H1 (cell line): ENCODE data around the gene MINDY1. TPM values are rescaled to one million over a fixed set of nuclear protein-coding genes. Genes with fewer than 3 reads are reported as not detected.

Experiments
- CTCF ChIA-PET: fragments of 300-600 bp; sonication (Branson Sonifier 250); formaldehyde crosslinking; loops from one replicate; lab custom pipeline; 2021; ENCODE audit not compliant: partially characterized antibody; lab: Charles Lee
- POLR2A ChIA-PET: fragments of 300-600 bp; sonication (Branson Sonifier 250); formaldehyde crosslinking; loops from one replicate; lab custom pipeline; 2021; ENCODE audit warnings: inconsistent platforms; ENCODE audit not compliant: partially characterized antibody; lab: Charles Lee
- DNase-seq, 2 experiments: peaks; one replicate each; pipeline versions ENCODE4 v3.0.0 to v3.0.0-alpha.2; 2010 to 2022; ENCODE audit warnings: low spot score in 2 of 2, low read depth in 1 of 2, mixed read lengths in 1 of 2
- FAIRE-seq: peaks from 2 replicates; lab custom pipeline; 2011; peaks lifted over from hg19 to GRCh38; lab: Jason Lieb, UNC
- H2AFZ ChIP-seq: 2 replicates; pipeline ENCODE4 v1.8.1; 2012; ENCODE audit warnings: low read length, inconsistent platforms
- H2AK5ac ChIP-seq: 2 replicates; pipeline ENCODE4 v1.6.1; 2013; ENCODE audit warnings: low read depth, low read length
- H2BK120ac ChIP-seq: replicated peaks from 2 replicates; pipeline ENCODE3; 2013; ENCODE audit warnings: low read depth, low read length, inconsistent platforms
- H2BK12ac ChIP-seq: 2 replicates; pipeline ENCODE4 v1.6.1; 2013; ENCODE audit warnings: low read depth, low read length
- H2BK15ac ChIP-seq: 2 replicates; pipeline ENCODE4 v1.6.1; 2013; ENCODE audit warnings: low read length
- H2BK20ac ChIP-seq: 2 replicates; pipeline ENCODE4 v1.6.1; 2013; ENCODE audit warnings: low read length
- H2BK5ac ChIP-seq: 2 replicates; pipeline ENCODE4 v1.6.1; 2013; ENCODE audit warnings: low read depth, low read length
- H3K14ac ChIP-seq: 2 replicates; pipeline ENCODE4 v1.6.1; 2013; ENCODE audit warnings: inconsistent platforms; ENCODE audit not compliant: insufficient read length
- H3K18ac ChIP-seq: 2 replicates; pipeline ENCODE4 v1.6.1; 2013; ENCODE audit warnings: low read length; ENCODE audit errors: extremely low read depth
- H3K23ac ChIP-seq: 2 replicates; pipeline ENCODE4 v1.6.1; 2013; ENCODE audit warnings: inconsistent platforms; ENCODE audit not compliant: insufficient read length
- H3K23me2 ChIP-seq: 2 replicates; pipeline ENCODE4 v1.6.1; 2013; ENCODE audit warnings: low read depth, low read length
- H3K27ac ChIP-seq: 2 replicates; pipeline ENCODE4 v1.6.1; 2011; ENCODE audit warnings: low read depth, low read length, inconsistent platforms
- H3K27me3 ChIP-seq, 4 experiments: replicated peaks in 1 of 4; 1 replicate in 1 of 4; 2 replicates in 3 of 4; pipeline versions ENCODE4 v1.6.1 to v1.8.1; 2011 to 2013; ENCODE audit warnings: low read length in 3 of 4, mild to moderate bottlenecking in 3 of 4, inconsistent platforms in 2 of 4, mixed read lengths in 2 of 4, moderate library complexity in 1 of 4; ENCODE audit not compliant: control insufficient read depth in 3 of 4, insufficient read depth in 3 of 4; ENCODE audit errors: extremely low read depth in 1 of 4
- H3K36me3 ChIP-seq, 4 experiments: 2 replicates each; pipeline versions ENCODE4 v1.6.1 to v1.8.1; 2011 to 2013; ENCODE audit warnings: mild to moderate bottlenecking in 4 of 4, low read length in 3 of 4, moderate library complexity in 2 of 4, control low read depth in 1 of 4, inconsistent platforms in 1 of 4; ENCODE audit not compliant: insufficient read depth in 4 of 4, control insufficient read depth in 2 of 4
- H3K4ac ChIP-seq: replicated peaks from 2 replicates; pipeline ENCODE3; 2013; ENCODE audit warnings: low read length, low read depth, mixed read lengths, inconsistent platforms; ENCODE audit not compliant: insufficient read length
- H3K4me1 ChIP-seq, 4 experiments: replicated peaks in 1 of 4; 1 replicate in 1 of 4; 2 replicates in 3 of 4; pipeline versions ENCODE4 v1.6.1 to v1.8.1; 2011 to 2013; ENCODE audit warnings: low read length in 3 of 4, inconsistent platforms in 2 of 4, mixed read lengths in 1 of 4; ENCODE audit not compliant: insufficient read depth in 4 of 4, control insufficient read depth in 3 of 4
- H3K4me2 ChIP-seq, 2 experiments: 2 replicates each; pipeline versions ENCODE4 v1.6.1 to v1.8.1; 2011 to 2013; ENCODE audit warnings: low read depth in 2 of 2, low read length in 2 of 2, control low read depth in 1 of 2, inconsistent platforms in 1 of 2, mild to moderate bottlenecking in 1 of 2; ENCODE audit not compliant: insufficient read depth in 1 of 2
- H3K4me3 ChIP-seq, 4 experiments: fragments of 200-600, 300-600 bp in 1 of 4; sonication (generic), shearing (Covaris generic), sonication (Bioruptor Twin) in 1 of 4; 2 replicates each; pipeline versions ENCODE4 v1.5.1 to v1.8.1; 2011 to 2016; ENCODE audit warnings: low read length in 4 of 4, low read depth in 3 of 4, control low read depth in 2 of 4, inconsistent platforms in 2 of 4, mild to moderate bottlenecking in 2 of 4, mixed read lengths in 1 of 4, moderate library complexity in 1 of 4; ENCODE audit not compliant: insufficient read depth in 2 of 4; ENCODE audit errors: extremely low read depth in 1 of 4
- H3K56ac ChIP-seq: replicated peaks from 2 replicates; pipeline ENCODE3; 2013; ENCODE audit warnings: low read depth, mild to moderate bottlenecking, mixed read lengths, low read length, inconsistent platforms; ENCODE audit not compliant: insufficient read length
- H3K79me1 ChIP-seq: 2 replicates; pipeline ENCODE4 v1.6.1; 2013; ENCODE audit warnings: low read depth, low read length, control low read depth
- H3K79me2 ChIP-seq, 2 experiments: 2 replicates each; pipeline versions ENCODE4 v1.6.1 to v1.8.1; 2012 to 2013; ENCODE audit warnings: low read length in 2 of 2, mild to moderate bottlenecking in 2 of 2, inconsistent platforms in 1 of 2; ENCODE audit not compliant: insufficient read depth in 2 of 2, control insufficient read depth in 1 of 2
- H3K9ac ChIP-seq, 4 experiments: replicated peaks in 1 of 4; 1 replicate in 1 of 4; 2 replicates in 3 of 4; pipeline versions ENCODE4 v1.6.1 to v1.8.1; 2011 to 2013; ENCODE audit warnings: low read depth in 3 of 4, low read length in 3 of 4, control low read depth in 2 of 4, mild to moderate bottlenecking in 2 of 4, moderate library complexity in 2 of 4, inconsistent platforms in 1 of 4; ENCODE audit errors: extremely low read depth in 1 of 4
- H3K9me3 ChIP-seq, 2 experiments: 2 replicates each; pipeline versions ENCODE4 v1.6.1 to v1.8.1; 2012 to 2013; ENCODE audit warnings: mild to moderate bottlenecking in 2 of 2, moderate library complexity in 2 of 2, control low read depth in 1 of 2, inconsistent platforms in 1 of 2, low read depth in 1 of 2, low read length in 1 of 2, mixed read lengths in 1 of 2; ENCODE audit not compliant: insufficient read depth in 2 of 2
- H4K20me1 ChIP-seq, 2 experiments: replicated peaks in 1 of 2; 2 replicates each; pipeline versions ENCODE3 to v1.8.1; 2011 to 2013; ENCODE audit warnings: inconsistent platforms in 2 of 2, low read length in 2 of 2, mild to moderate bottlenecking in 1 of 2; ENCODE audit not compliant: insufficient read depth in 2 of 2, control insufficient read depth in 1 of 2
- H4K5ac ChIP-seq: 2 replicates; pipeline ENCODE4 v1.6.1; 2013; ENCODE audit warnings: low read length, low read depth, mixed read lengths, inconsistent platforms; ENCODE audit not compliant: insufficient read length
- H4K8ac ChIP-seq: 2 replicates; pipeline ENCODE4 v1.8.0; 2013; ENCODE audit warnings: mild to moderate bottlenecking, moderate library complexity, low read length, inconsistent platforms; ENCODE audit not compliant: insufficient read depth; ENCODE audit errors: extremely low read depth
- H4K91ac ChIP-seq: replicated peaks from 2 replicates; pipeline ENCODE3; 2013; ENCODE audit warnings: low read length, mixed read lengths, inconsistent platforms; ENCODE audit not compliant: insufficient read length
- BACH1 ChIP-seq: IDR thresholded peaks from 2 replicates; pipeline ENCODE4 v1.6.1; 2012; ENCODE audit warnings: low read length, improper control_type of control experiment
- EP300 ChIP-seq, 2 experiments: IDR thresholded peaks; 1 replicate in 1 of 2; 2 replicates in 1 of 2; pipeline ENCODE4 v1.6.1; 2011 to 2012; ENCODE audit warnings: low read depth in 2 of 2, low read length in 2 of 2, mild to moderate bottlenecking in 2 of 2, borderline replicate concordance in 1 of 2, inconsistent platforms in 1 of 2, moderate library complexity in 1 of 2
- HDAC6 ChIP-seq: IDR thresholded peaks from one replicate; pipeline ENCODE4 v1.7.1; 2012; ENCODE audit warnings: low read depth, mild to moderate bottlenecking, inconsistent platforms, low read length, moderate library complexity
- JUND ChIP-seq: IDR thresholded peaks from 2 replicates; pipeline ENCODE4 v1.6.1; 2011; ENCODE audit warnings: mild to moderate bottlenecking, improper control_type of control experiment, low read length
- KDM1A ChIP-seq: fragments of 200-600, 300-600 bp; sonication (generic); IDR thresholded peaks from 2 replicates; pipeline ENCODE4 v1.7.1; 2016; ENCODE audit warnings: mild to moderate bottlenecking, low read length, borderline replicate concordance
- KDM5A ChIP-seq: fragments of 200-600 bp; IDR thresholded peaks from 2 replicates; pipeline ENCODE4 v1.7.1; 2012; ENCODE audit warnings: mild to moderate bottlenecking, low read length, inconsistent platforms, mixed read lengths
- WGBS, 2 experiments: shearing (Covaris generic) in 1 of 2; methylation state at CpG; one replicate each; pipeline versions ENCODE4 v1.1.6 to v1.1.7; 2013 to 2015; ENCODE audit warnings: low lambda C conversion rate in 2 of 2, mixed read lengths in 2 of 2, inconsistent platforms in 1 of 2, low coverage in 1 of 2, missing lambda C conversion rate in 1 of 2; ENCODE audit not compliant: insufficient replicate concordance in 2 of 2, insufficient coverage in 1 of 2, insufficient read length in 1 of 2; ENCODE audit errors: extremely low coverage in 1 of 2, missing lambda C conversion rate in 1 of 2; 5-methylcytosine and 5-hydroxymethylcytosine counted together
- polyA plus RNA-seq, 7 experiments: library from polyadenylated mRNA; depleted of rRNA in 3 of 7; stranded (reverse) in 5 of 7; unstranded in 2 of 7; fragments of >200 nt in 5 of 7; fragments of 200-250 nt in 2 of 7; gene quantifications; 1 replicate in 5 of 7; 2 replicates in 1 of 7; 4 replicates in 1 of 7; pipeline versions ENCODE4 v1.2.1 to v1.2.3, GENCODE V29; 2011 to 2013; ENCODE audit warnings: missing spikeins in 2 of 7, mixed read lengths in 2 of 7
- total RNA-seq: library from RNA; stranded (reverse); fragmentation: NEBNext Ultra II Directional; extraction: Animal tissue kit (Norgen Biotek cat#: 25700); gene quantifications from 2 replicates; pipeline ENCODE4 v1.2.1, GENCODE V29; 2021
- TF ChIP-seq, protein P1 (sequence below), 3 experiments: IDR thresholded peaks; 1 replicate in 2 of 3; 2 replicates in 1 of 3; pipeline versions ENCODE4 v1.5.1 to v1.6.1; 2011; ENCODE audit warnings: low read length in 3 of 3, mild to moderate bottlenecking in 3 of 3, inconsistent platforms in 2 of 3, low read depth in 1 of 3, moderate library complexity in 1 of 3; ENCODE audit not compliant: insufficient read depth in 1 of 3; ENCODE audit errors: control extremely low read depth in 1 of 3

MINDY1 gene
- total and polyA plus RNA-seq, 2 of the 8 experiments (the other 6 are each of a cell fraction or from before 2014, with no cell fraction given): 10.3 to 11.4 TPM

DNA sequence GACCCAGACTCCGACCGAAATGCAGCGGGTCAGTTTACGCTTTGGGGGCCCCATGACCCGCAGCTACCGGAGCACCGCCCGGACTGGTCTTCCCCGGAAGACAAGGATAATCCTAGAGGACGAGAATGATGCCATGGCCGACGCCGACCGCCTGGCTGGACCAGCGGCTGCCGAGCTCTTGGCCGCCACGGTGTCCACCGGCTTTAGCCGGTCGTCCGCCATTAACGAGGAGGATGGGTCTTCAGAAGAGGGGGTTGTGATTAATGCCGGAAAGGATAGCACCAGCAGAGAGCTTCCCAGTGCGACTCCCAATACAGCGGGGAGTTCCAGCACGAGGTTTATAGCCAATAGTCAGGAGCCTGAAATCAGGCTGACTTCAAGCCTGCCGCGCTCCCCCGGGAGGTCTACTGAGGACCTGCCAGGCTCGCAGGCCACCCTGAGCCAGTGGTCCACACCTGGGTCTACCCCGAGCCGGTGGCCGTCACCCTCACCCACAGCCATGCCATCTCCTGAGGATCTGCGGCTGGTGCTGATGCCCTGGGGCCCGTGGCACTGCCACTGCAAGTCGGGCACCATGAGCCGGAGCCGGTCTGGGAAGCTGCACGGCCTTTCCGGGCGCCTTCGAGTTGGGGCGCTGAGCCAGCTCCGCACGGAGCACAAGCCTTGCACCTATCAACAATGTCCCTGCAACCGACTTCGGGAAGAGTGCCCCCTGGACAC is 41.4 kb upstream of the MINDY1 start:
- POLR2A ChIA-PET: interaction anchor here (0.7 to 7.7 kb wide), 19 partner anchors 11 to 233 kb away, joined by 3 to 107 read pairs (median 5); partner anchors contain the start of genes ANXA9, BNIPL, CDC42SE1 and GABPB2
- TF ChIP-seq, protein P1, sequence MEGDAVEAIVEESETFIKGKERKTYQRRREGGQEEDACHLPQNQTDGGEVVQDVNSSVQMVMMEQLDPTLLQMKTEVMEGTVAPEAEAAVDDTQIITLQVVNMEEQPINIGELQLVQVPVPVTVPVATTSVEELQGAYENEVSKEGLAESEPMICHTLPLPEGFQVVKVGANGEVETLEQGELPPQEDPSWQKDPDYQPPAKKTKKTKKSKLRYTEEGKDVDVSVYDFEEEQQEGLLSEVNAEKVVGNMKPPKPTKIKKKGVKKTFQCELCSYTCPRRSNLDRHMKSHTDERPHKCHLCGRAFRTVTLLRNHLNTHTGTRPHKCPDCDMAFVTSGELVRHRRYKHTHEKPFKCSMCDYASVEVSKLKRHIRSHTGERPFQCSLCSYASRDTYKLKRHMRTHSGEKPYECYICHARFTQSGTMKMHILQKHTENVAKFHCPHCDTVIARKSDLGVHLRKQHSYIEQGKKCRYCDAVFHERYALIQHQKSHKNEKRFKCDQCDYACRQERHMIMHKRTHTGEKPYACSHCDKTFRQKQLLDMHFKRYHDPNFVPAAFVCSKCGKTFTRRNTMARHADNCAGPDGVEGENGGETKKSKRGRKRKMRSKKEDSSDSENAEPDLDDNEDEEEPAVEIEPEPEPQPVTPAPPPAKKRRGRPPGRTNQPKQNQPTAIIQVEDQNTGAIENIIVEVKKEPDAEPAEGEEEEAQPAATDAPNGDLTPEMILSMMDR (IDR thresholded peaks at IDR 0.05; ENCODE audit: control extremely low read depth in 1 of 3, insufficient read depth in 1 of 3, low read depth in 1 of 3, low read length in 3 of 3): peak; percentile 73 to 84 (median 82)
- no peak for TF ChIP-seq KDM5A
- no peak for TF ChIP-seq EP300 (IDR thresholded peaks at IDR 0.05; ENCODE audit: borderline replicate concordance in 1 of 2, low read depth in 2 of 2, low read length in 2 of 2)
- no peak for TF ChIP-seq BACH1
- TF ChIP-seq JUND: no peak
- TF ChIP-seq KDM1A: no peak; the same call in 1 of the 2 replicates
- no peak for TF ChIP-seq HDAC6

More for the DNA sequence above, 41.4 kb upstream of the MINDY1 start:
- H3K27ac ChIP-seq: peak overlapping the region; percentile 60
- peak overlapping the region; percentile 92 to 98 for H3K4me2 ChIP-seq
- 0 out of 2 replicates have a peak overlapping the region, but pooled peaks have one; percentile 92 for H2BK15ac ChIP-seq
- peak overlapping the region; percentile 95; the same call in 1 of the 2 replicates for H4K8ac ChIP-seq
- H3K79me2 ChIP-seq: no peaks in the 10 kb centered on the region
- H3K9me3 ChIP-seq: no peaks in the 10 kb centered on the region; a peak in 1 of 4 replicates
- CTCF ChIA-PET: interaction anchor here (0.6 to 9.6 kb wide), 19 partner anchors 9 to 222 kb away, joined by 3 to 95 read pairs (median 3); partner anchors contain the start of genes CDC42SE1, MINDY1 and MLLT11
- H3K4ac ChIP-seq: peak overlapping the region; percentile 64
- H2AFZ ChIP-seq: peak overlapping the region; percentile 18; the same call in 1 of the 2 replicates
- peak overlapping the region; percentile 70 to 96 (median 84) for H3K4me3 ChIP-seq
- H4K20me1 ChIP-seq: peaks cover 0 to 3% of the 10 kb centered on the region in 2 experiments
- 2% methylated on average over 45 of the region's 48 CpGs; no CpG with 5 or more reads in 1 of the 2 experiments for WGBS, 2 experiments
- peak in 1 of 2 experiments; percentile 85 for DNase-seq
- H2BK12ac ChIP-seq: 0 out of 2 replicates have a peak overlapping the region, but pooled peaks have one; percentile 50
- peaks cover 8% of the 10 kb centered on the region; the same call in 1 of the 2 replicates for H3K23me2 ChIP-seq
- no peak for FAIRE-seq
- H3K36me3 ChIP-seq: peaks cover 2 to 32% (median 11%) of the 10 kb centered on the region in 4 experiments; a peak in 6 of 8 replicates
- H3K14ac ChIP-seq: no peak overlapping the region
- peak overlapping the region; percentile 95 for H3K18ac ChIP-seq
- peak overlapping the region; percentile 32 for H4K5ac ChIP-seq
- H4K91ac ChIP-seq: peak overlapping the region; percentile 83
- H2BK20ac ChIP-seq: no peak overlapping the region
- H3K27me3 ChIP-seq: no peaks in the 10 kb centered on the region
- H2BK120ac ChIP-seq: peak overlapping the region; percentile 16
- H3K23ac ChIP-seq: no peak overlapping the region
- H3K9ac ChIP-seq: peak overlapping the region; percentile 64 to 81 (median 74)
- peak overlapping the region; percentile 88 for H2BK5ac ChIP-seq
- peak overlapping the region; percentile 74 for H3K56ac ChIP-seq
- 0 out of 2 replicates have a peak overlapping the region, but pooled peaks have one; percentile 55 for H2AK5ac ChIP-seq
- H3K4me1 ChIP-seq: peaks cover 0 to 7% (median 3%) of the 10 kb centered on the region in 4 experiments; a peak in 4 of 7 replicates
- no peaks in the 10 kb centered on the region for H3K79me1 ChIP-seq
